EH (cell line): ENCODE measurements around the gene LIPG.
"Not testable (repeated sequence)": the region's sequence is repeated elsewhere in the genome, so short reads cannot be mapped to it uniquely, and the experiment has no call there.

Experiments
- DNase-seq: peaks from one replicate; pipeline ENCODE4 v3.0.0-alpha.2; 2015; ENCODE audit warnings: low read depth

Gene LIPG

GRCh38 chr18:49573835-49574234 lies 12.0 kb downstream of the LIPG start:
- no peak for DNase-seq

GRCh38 chr18:49579041-49579440 lies 17.2 kb downstream of the LIPG start:
- DNase-seq, result not testable (repeated sequence)

GRCh38 chr18:49579583-49579982 lies 17.7 kb downstream of the LIPG start:
- not testable (repeated sequence) for DNase-seq

GRCh38 chr18:49580279-49580678 lies 18.4 kb downstream of the LIPG start:
- DNase-seq, result no peak

GRCh38 chr18:49581371-49581770 lies 19.5 kb downstream of the LIPG start:
- DNase-seq, result no peak

GRCh38 chr18:49582579-49582978 lies 20.7 kb downstream of the LIPG start:
- peak; percentile 10 for DNase-seq

GRCh38 chr18:49584394-49584793 lies 22.5 kb downstream of the LIPG start:
- no peak for DNase-seq

GRCh38 chr18:49584951-49585350 lies 23.1 kb downstream of the LIPG start:
- not testable (repeated sequence) for DNase-seq

GRCh38 chr18:49585781-49586663 lies 24.2 kb downstream of the LIPG start:
- no peak for DNase-seq

- no peak for DNase-seq
Measured at GRCh38 chr18:49588171-49588570, 26.3 kb downstream of the LIPG start.

GRCh38 chr18:49588971-49589370 lies 27.1 kb downstream of the LIPG start:
- DNase-seq, result no peak

- no peak for DNase-seq
Measured at GRCh38 chr18:49590608-49591007, 28.8 kb downstream of the LIPG start.

GRCh38 chr18:49591271-49591670 lies 29.4 kb downstream of the LIPG start:
- DNase-seq, result no peak

GRCh38 chr18:49591775-49592174 lies 29.9 kb downstream of the LIPG start:
- DNase-seq, result no peak

- no peak for DNase-seq
Measured at GRCh38 chr18:49596687-49597086, 34.8 kb downstream of the LIPG start.

GRCh38 chr18:49597157-49597931 lies 35.5 kb downstream of the LIPG start:
- peak; percentile 38 for DNase-seq

- DNase-seq, result no peak
Measured at GRCh38 chr18:49601211-49601610, 39.4 kb downstream of the LIPG start.

- no peak for DNase-seq
Measured at GRCh38 chr18:49608366-49609255, 46.8 kb downstream of the LIPG start.

GRCh38 chr18:49609256-49610021 lies 47.6 kb downstream of the LIPG start:
- peak; percentile 6 for DNase-seq

GRCh38 chr18:49610022-49610445 lies 48.2 kb downstream of the LIPG start:
- no peak for DNase-seq

- no peak for DNase-seq
Measured at GRCh38 chr18:49611316-49611715, 49.5 kb downstream of the LIPG start.
